PC-9 (cell line): Measurements from ENCODE around the gene FUBP3. TPM values are rescaled to one million over a fixed set of nuclear protein-coding genes. Genes with fewer than 3 reads are reported as not detected.
"Not testable (repeated sequence)": the region's sequence is repeated elsewhere in the genome, so short reads cannot be mapped to it uniquely, and the experiment has no call there.

ENCODE experiments used
- BruUV-seq: library from RNA; stranded (reverse); fragments of 400-500 nt; replicated peaks from 2 replicates; lab custom pipeline; 2021; lab: Mats Ljungman, UMichigan
- CTCF ChIA-PET: fragments of 300-600 bp; sonication (Branson Sonifier 250); formaldehyde crosslinking; loops from one replicate; lab custom pipeline; 2022; ENCODE audit warnings: antibody characterized with exemption; lab: Charles Lee
- POLR2A ChIA-PET: fragments of 300-600 bp; sonication (Branson Sonifier 250); formaldehyde crosslinking; loops from one replicate; lab custom pipeline; 2022; ENCODE audit warnings: antibody characterized with exemption; ENCODE audit not compliant: unreplicated experiment; lab: Charles Lee
- DNase-seq, 2 experiments: peaks; one replicate each; pipeline versions ENCODE4 v3.0.0 to v3.0.0-alpha.2; 2015 to 2022; ENCODE audit warnings: mixed read lengths in 1 of 2
- H2AFZ ChIP-seq: fragments of 200-600 bp; sonication (generic); 2 replicates; pipeline ENCODE4 v1.8.1; 2017; ENCODE audit warnings: antibody characterized with exemption
- H3F3A ChIP-seq: fragments of 200-600 bp; sonication (generic); 2 replicates; pipeline ENCODE4 v1.8.1; 2017; ENCODE audit warnings: antibody characterized with exemption, mild to moderate bottlenecking, low read depth; ENCODE audit not compliant: insufficient read depth
- H3K27ac ChIP-seq: fragments of 200-600 bp; sonication (generic); 2 replicates; pipeline ENCODE4 v1.6.1; 2016; ENCODE audit warnings: mixed run types
- H3K27me3 ChIP-seq: fragments of 200-600 bp; sonication (generic); 2 replicates; pipeline ENCODE4 v1.6.1; 2016; ENCODE audit warnings: low read depth, mixed run types; ENCODE audit not compliant: insufficient read depth
- H3K36me3 ChIP-seq: fragments of 200-600 bp; sonication (generic); 2 replicates; pipeline ENCODE4 v1.6.1; 2016; ENCODE audit warnings: low read depth, mixed run types
- H3K4me1 ChIP-seq: fragments of 200-600 bp; sonication (generic); replicated peaks from 2 replicates; pipeline ENCODE4 v1.6.1; 2016; ENCODE audit warnings: mixed run types; ENCODE audit not compliant: insufficient read depth
- H3K4me2 ChIP-seq: fragments of 200-600 bp; sonication (generic); 2 replicates; pipeline ENCODE4 v1.6.1; 2017; ENCODE audit warnings: mixed run types
- H3K4me3 ChIP-seq: fragments of 200-600 bp; sonication (generic); 2 replicates; pipeline ENCODE4 v1.6.1; 2016; ENCODE audit warnings: mixed run types
- H3K79me2 ChIP-seq: fragments of 200-600 bp; sonication (generic); 2 replicates; pipeline ENCODE4 v1.6.1; 2017; ENCODE audit warnings: low read depth, mixed run types
- H3K9me2 ChIP-seq: fragments of 200-600 bp; sonication (generic); 2 replicates; pipeline ENCODE4 v1.8.1; 2017; ENCODE audit warnings: mild to moderate bottlenecking; ENCODE audit not compliant: insufficient read depth
- H3K9me3 ChIP-seq: fragments of 200-600 bp; sonication (generic); 2 replicates; pipeline ENCODE4 v1.8.1; 2016; ENCODE audit warnings: low read depth; ENCODE audit not compliant: insufficient read depth
- H4K20me1 ChIP-seq: fragments of 200-600 bp; sonication (generic); 2 replicates; pipeline ENCODE4 v1.8.1; 2017; ENCODE audit not compliant: insufficient read depth
- EZH2 ChIP-seq: fragments of 200-600 bp; sonication (generic); IDR thresholded peaks from 2 replicates; pipeline ENCODE4 v1.8.0; 2017; ENCODE audit warnings: antibody characterized with exemption, low read depth
- intact Hi-C: fragments of 100-400 bp; cut with micrococcal nuclease; formaldehyde crosslinking; loops from one replicate; pipeline ENCODE4 v1.10.0; 2022; ENCODE audit not compliant: unreplicated experiment
- total RNA-seq: library from RNA; stranded (reverse); gene quantifications from 2 replicates; pipeline ENCODE4 v1.2.3, GENCODE V29; 2021
- TF ChIP-seq, protein P1 (sequence below): fragments of 200-600 bp; sonication (generic); conservative IDR thresholded peaks from 2 replicates; pipeline ENCODE4 v1.6.1; 2017; ENCODE audit warnings: mixed run types, antibody characterized with exemption, mild to moderate bottlenecking, moderate library complexity

FUBP3 gene
- total RNA-seq, 1 experiment from 2014 or later = 75.6 TPM

DNA sequence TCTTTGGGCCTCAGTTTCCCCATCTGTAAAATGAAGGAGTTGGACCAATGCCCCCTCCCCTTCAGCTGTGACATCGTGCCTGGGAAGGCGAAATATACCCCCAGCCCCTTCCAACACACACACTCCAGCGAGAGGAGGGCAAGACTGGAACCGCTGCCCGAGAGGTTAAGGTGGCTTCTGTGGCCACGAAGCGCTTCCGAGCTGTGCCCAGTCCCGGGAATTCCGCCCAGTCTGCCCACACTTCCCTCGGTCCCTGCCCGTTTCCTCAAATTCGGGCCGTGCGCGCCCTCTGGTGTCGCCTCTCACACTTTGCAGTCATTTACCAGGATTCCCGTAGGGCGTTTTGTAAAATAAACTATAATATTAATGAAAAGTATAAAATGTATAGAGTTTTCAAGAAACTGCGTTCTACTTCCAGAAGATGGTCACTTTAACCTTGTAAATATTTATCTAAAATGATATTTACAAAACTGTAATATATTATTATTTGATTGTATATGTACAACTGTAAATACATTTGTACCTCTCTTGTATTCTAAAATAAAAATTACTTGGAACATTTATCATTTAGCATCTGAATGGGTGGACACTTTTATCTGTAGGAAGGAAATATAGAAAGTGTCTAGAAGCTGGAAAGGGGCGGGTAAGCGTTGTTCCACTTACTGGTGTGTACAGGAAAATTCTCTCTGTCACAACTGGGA is 103.2 kb downstream of the FUBP3 start:
- DNase-seq = peak; percentile 63 to 83
- Histone ChIP-seq H3K36me3 (no peaks in the 10 kb centered on the region), H3K4me2 (peak overlapping the region; percentile 84), H3K27me3 (no peaks in the 10 kb centered on the region), H3K9me3 (no peaks in the 10 kb centered on the region), H4K20me1 (no peaks in the 10 kb centered on the region), H3K79me2 (no peaks in the 10 kb centered on the region), H3K9me2 (no peaks in the 10 kb centered on the region), H3F3A (peaks cover 4% of the 10 kb centered on the region), H2AFZ (peak overlapping the region; percentile 96), H3K4me1 (peaks cover 6% of the 10 kb centered on the region), H3K4me3 (peak overlapping the region; percentile 76), H3K27ac (no peak overlapping the region)
- POLR2A ChIA-PET = interaction anchor here (0.5 to 0.6 kb wide), 3 partner anchors 11 to 1284 kb away, joined by 3 to 16 read pairs (median 3); partner anchors contain the start of genes EXOSC2 and FUBP3
- CTCF ChIA-PET = interaction anchor here (0.5 to 1.2 kb wide), 8 partner anchors 27 to 1632 kb away, joined by 3 to 14 read pairs (median 4); no protein-coding TSS in a partner anchor
- intact Hi-C loops = loop anchor here (1.0 to 10.0 kb wide), 4 partner anchors 221 to 1040 kb away; partner anchors contain the start of gene ASB6
- TF ChIP-seq EZH2 = no peak
- TF ChIP-seq, protein P1, sequence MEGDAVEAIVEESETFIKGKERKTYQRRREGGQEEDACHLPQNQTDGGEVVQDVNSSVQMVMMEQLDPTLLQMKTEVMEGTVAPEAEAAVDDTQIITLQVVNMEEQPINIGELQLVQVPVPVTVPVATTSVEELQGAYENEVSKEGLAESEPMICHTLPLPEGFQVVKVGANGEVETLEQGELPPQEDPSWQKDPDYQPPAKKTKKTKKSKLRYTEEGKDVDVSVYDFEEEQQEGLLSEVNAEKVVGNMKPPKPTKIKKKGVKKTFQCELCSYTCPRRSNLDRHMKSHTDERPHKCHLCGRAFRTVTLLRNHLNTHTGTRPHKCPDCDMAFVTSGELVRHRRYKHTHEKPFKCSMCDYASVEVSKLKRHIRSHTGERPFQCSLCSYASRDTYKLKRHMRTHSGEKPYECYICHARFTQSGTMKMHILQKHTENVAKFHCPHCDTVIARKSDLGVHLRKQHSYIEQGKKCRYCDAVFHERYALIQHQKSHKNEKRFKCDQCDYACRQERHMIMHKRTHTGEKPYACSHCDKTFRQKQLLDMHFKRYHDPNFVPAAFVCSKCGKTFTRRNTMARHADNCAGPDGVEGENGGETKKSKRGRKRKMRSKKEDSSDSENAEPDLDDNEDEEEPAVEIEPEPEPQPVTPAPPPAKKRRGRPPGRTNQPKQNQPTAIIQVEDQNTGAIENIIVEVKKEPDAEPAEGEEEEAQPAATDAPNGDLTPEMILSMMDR = peak; percentile 84
- no TSS peak for BruUV-seq

DNA sequence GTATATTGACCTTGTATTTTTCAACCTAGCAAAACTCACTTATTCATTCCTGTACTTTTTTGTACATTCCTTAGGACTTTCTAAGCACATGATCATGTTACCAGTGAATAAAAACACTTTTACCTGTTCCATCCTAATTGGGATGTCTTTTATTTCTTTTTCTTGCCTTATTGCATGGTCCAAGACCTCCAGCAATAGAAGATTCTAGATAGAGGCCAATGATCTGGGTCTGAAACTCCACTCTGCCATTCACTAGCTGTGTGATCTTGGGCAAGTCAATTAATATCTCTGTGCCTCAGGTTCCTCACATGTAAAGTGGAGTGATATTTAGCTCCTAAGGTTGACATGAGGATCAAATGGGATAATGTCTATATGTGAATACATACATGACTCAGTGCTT is 105.7 kb downstream of the FUBP3 start:
- Histone ChIP-seq H3K9me2 (no peaks in the 10 kb centered on the region), H3K27me3 (no peaks in the 10 kb centered on the region), H2AFZ (no peak overlapping the region), H3K27ac (no peak overlapping the region), H3K9me3 (no peaks in the 10 kb centered on the region), H3K79me2 (no peaks in the 10 kb centered on the region), H3K36me3 (no peaks in the 10 kb centered on the region), H3K4me3 (no peak overlapping the region), H3K4me2 (no peak overlapping the region), H4K20me1 (no peaks in the 10 kb centered on the region), H3F3A (peaks cover 12% of the 10 kb centered on the region), H3K4me1 (peaks cover 13% of the 10 kb centered on the region)
- DNase-seq = no peak
- no TSS peak for BruUV-seq
- ChIA-PET POLR2A (interaction anchor here (0.6 kb wide), 1 partner anchor 9 kb away, joined by 15 read pairs; the partner anchor contains the start of gene EXOSC2), CTCF (no interaction called here)
- TF ChIP-seq EZH2 = no peak
- TF ChIP-seq, protein P1 = no peak
- intact Hi-C loops = loop anchor here (10.0 kb wide), 1 partner anchor 800 kb away; no protein-coding TSS in a partner anchor

DNA sequence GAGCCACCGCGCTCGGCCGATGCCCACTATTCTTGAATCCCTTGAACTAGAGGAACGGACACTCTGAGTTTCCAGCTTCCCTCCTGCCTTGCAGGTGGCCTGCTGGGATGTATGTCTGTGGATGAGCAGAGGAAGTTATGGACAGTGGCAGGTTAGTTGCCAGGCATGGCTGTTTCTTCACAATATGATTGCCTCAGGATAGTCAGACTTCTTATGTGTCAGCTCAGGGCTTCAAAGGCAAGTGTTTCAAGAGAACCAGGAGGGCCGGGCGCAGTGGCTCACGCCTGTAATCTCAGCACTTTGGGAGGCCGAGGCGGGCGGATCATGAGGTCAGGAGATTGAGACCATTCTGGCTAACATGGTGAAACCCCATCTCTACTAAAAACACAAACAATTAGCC is 106.6 kb downstream of the FUBP3 start:
- POLR2A ChIA-PET, DNase-seq, H3K79me2 ChIP-seq, BruUV-seq, H2AFZ ChIP-seq, H3K4me2 ChIP-seq, H3K4me3 ChIP-seq, H3K36me3 ChIP-seq, H4K20me1 ChIP-seq, H3K9me3 ChIP-seq, H3K9me2 ChIP-seq, H3K27me3 ChIP-seq, H3K27ac ChIP-seq: not testable (repeated sequence)
- peaks cover 17% of the 10 kb centered on the region for H3K4me1 ChIP-seq
- H3F3A ChIP-seq = peaks cover 16% of the 10 kb centered on the region
- intact Hi-C loops = loop anchor here (10.0 kb wide), 1 partner anchor 801 kb away; no protein-coding TSS in a partner anchor
- CTCF ChIA-PET = interaction anchor here (0.6 kb wide), 2 partner anchors 213 to 1161 kb away, joined by 3 to 17 read pairs; no protein-coding TSS in a partner anchor
